ENCODE measurements around the gene RPS26. TPM values are rescaled to one million over a fixed set of nuclear protein-coding genes. Genes with fewer than 3 reads are reported as not detected.
A peak's percentile ranks its signal among the peaks of the same experiment; 100 is the strongest.
"Not testable (repeated sequence)": the region's sequence is repeated elsewhere in the genome, so short reads cannot be mapped to it uniquely, and the experiment has no call there.

RPS26 gene
- total RNA-seq, 1 donor from 2014 or later: 45.9 TPM

GRCh38 chr12:56001487-56002100 lies 40.1 kb upstream of the RPS26 start:
- H3K9ac ChIP-seq (ENCODE audit: low read length): no peak overlapping the region
- no peak overlapping the region for H3K4me2 ChIP-seq (ENCODE audit: low read length)
- DNase-seq (ENCODE audit: low read depth) (no peak), FAIRE-seq (no peak)
- Mint-ChIP-seq H3K4me3 (ENCODE audit: unreplicated experiment) (peak overlapping the region; percentile 8), H3K9me3 (ENCODE audit: unreplicated experiment) (peaks cover 2% of the 10 kb centered on the region), H3K27me3 (ENCODE audit: low read depth, unreplicated experiment) (no peaks in the 10 kb centered on the region), H3K4me1 (ENCODE audit: low read depth, unreplicated experiment) (no peaks in the 10 kb centered on the region), H3K36me3 (ENCODE audit: low read depth, unreplicated experiment) (peaks cover 21% of the 10 kb centered on the region), H3K27ac (ENCODE audit: unreplicated experiment) (no peak overlapping the region)
- no peaks in the 10 kb centered on the region for H4K20me1 ChIP-seq (ENCODE audit: insufficient read depth, low read length)
- peaks cover 6% of the 10 kb centered on the region for H3K79me2 ChIP-seq (ENCODE audit: insufficient read depth, low read length)
- H3K9me3 ChIP-seq (ENCODE audit: insufficient read depth, low read depth, low read length): no peaks in the 10 kb centered on the region
- no peak overlapping the region for H2AFZ ChIP-seq (ENCODE audit: low read depth, low read length)
- TF ChIP-seq EZH2 (IDR thresholded peaks at IDR 0.05; ENCODE audit: insufficient read depth, low read length) (no peak), CTCF (IDR thresholded peaks at IDR 0.05; ENCODE audit: insufficient read depth, low read depth, low read length) (no peak)
- peaks cover 6% of the 10 kb centered on the region for H3K4me1 ChIP-seq (ENCODE audit: insufficient read depth, low read length)
- peaks cover 5% of the 10 kb centered on the region for H3K36me3 ChIP-seq (ENCODE audit: insufficient read depth, low read length)
- H3K4me3 ChIP-seq (ENCODE audit: insufficient read depth, low read depth, low read length): no peak overlapping the region
- no peaks in the 10 kb centered on the region for H3K27me3 ChIP-seq (ENCODE audit: insufficient read depth, low read length)
- no peak overlapping the region for H3K27ac ChIP-seq (ENCODE audit: low read depth, low read length)

GRCh38 chr12:56003376-56003775 lies 38.3 kb upstream of the RPS26 start:
- H3K27ac ChIP-seq (ENCODE audit: low read depth, low read length); H3K9me3 ChIP-seq (ENCODE audit: insufficient read depth, low read depth, low read length); H3K27me3 ChIP-seq (ENCODE audit: insufficient read depth, low read length); FAIRE-seq; H3K36me3 ChIP-seq (ENCODE audit: insufficient read depth, low read length); H3K79me2 ChIP-seq (ENCODE audit: insufficient read depth, low read length); H3K9ac ChIP-seq (ENCODE audit: low read length); H3K4me1 Mint-ChIP-seq (ENCODE audit: low read depth, unreplicated experiment); H3K4me3 ChIP-seq (ENCODE audit: insufficient read depth, low read depth, low read length); H4K20me1 ChIP-seq (ENCODE audit: insufficient read depth, low read length); H3K4me2 ChIP-seq (ENCODE audit: low read length); H3K27me3 Mint-ChIP-seq (ENCODE audit: low read depth, unreplicated experiment); H3K4me1 ChIP-seq (ENCODE audit: insufficient read depth, low read length); H3K27ac Mint-ChIP-seq (ENCODE audit: unreplicated experiment); DNase-seq (ENCODE audit: low read depth); H3K4me3 Mint-ChIP-seq (ENCODE audit: unreplicated experiment); H2AFZ ChIP-seq (ENCODE audit: low read depth, low read length); H3K9me3 Mint-ChIP-seq (ENCODE audit: unreplicated experiment): not testable (repeated sequence)
- H3K36me3 Mint-ChIP-seq (ENCODE audit: low read depth, unreplicated experiment): peaks cover 21% of the 10 kb centered on the region

- Histone ChIP-seq H3K4me2 (ENCODE audit: low read length) (no peak overlapping the region), H3K27me3 (ENCODE audit: insufficient read depth, low read length) (no peaks in the 10 kb centered on the region), H3K9ac (ENCODE audit: low read length) (no peak overlapping the region), H3K79me2 (ENCODE audit: insufficient read depth, low read length) (no peaks in the 10 kb centered on the region), H2AFZ (ENCODE audit: low read depth, low read length) (no peak overlapping the region), H3K4me1 (ENCODE audit: insufficient read depth, low read length) (no peaks in the 10 kb centered on the region), H4K20me1 (ENCODE audit: insufficient read depth, low read length) (no peaks in the 10 kb centered on the region), H3K9me3 (ENCODE audit: insufficient read depth, low read depth, low read length) (no peaks in the 10 kb centered on the region), H3K27ac (ENCODE audit: low read depth, low read length) (no peak overlapping the region), H3K36me3 (ENCODE audit: insufficient read depth, low read length) (peaks cover 5% of the 10 kb centered on the region), H3K4me3 (ENCODE audit: insufficient read depth, low read depth, low read length) (no peak overlapping the region)
- Mint-ChIP-seq H3K36me3 (ENCODE audit: low read depth, unreplicated experiment) (peaks cover 21% of the 10 kb centered on the region), H3K9me3 (ENCODE audit: unreplicated experiment) (peaks cover 2% of the 10 kb centered on the region), H3K4me3 (ENCODE audit: unreplicated experiment) (no peak overlapping the region), H3K27me3 (ENCODE audit: low read depth, unreplicated experiment) (no peaks in the 10 kb centered on the region), H3K27ac (ENCODE audit: unreplicated experiment) (no peak overlapping the region), H3K4me1 (ENCODE audit: low read depth, unreplicated experiment) (no peaks in the 10 kb centered on the region)
- TF ChIP-seq CTCF (IDR thresholded peaks at IDR 0.05; ENCODE audit: insufficient read depth, low read depth, low read length) (no peak), EZH2 (IDR thresholded peaks at IDR 0.05; ENCODE audit: insufficient read depth, low read length) (no peak)
- FAIRE-seq: no peak
- DNase-seq (ENCODE audit: low read depth): no peak
Observed at GRCh38 chr12:56004211-56004610, 37.5 kb upstream of the RPS26 start.
